Fibroblast of lung (primary cell): ENCODE data around the gene OLFML1. TPM values are rescaled to one million over a fixed set of nuclear protein-coding genes. Genes with fewer than 3 reads are reported as not detected.

ENCODE experiments used
- DNase-seq, 2 donors: peaks; one replicate each; pipeline versions ENCODE4 v3.0.0 to v3.0.0-alpha.2; 2010; ENCODE audit warnings: low read depth in 2 of 2
- H2AFZ ChIP-seq: 2 replicates; pipeline ENCODE4 v1.5.1; 2012; ENCODE audit warnings: low read length, control low read depth, inconsistent platforms
- H3K27ac ChIP-seq: 2 replicates; pipeline ENCODE4 v1.5.1; 2011; ENCODE audit warnings: low read length, control low read depth; ENCODE audit not compliant: insufficient read depth
- H3K27me3 ChIP-seq: 2 replicates; pipeline ENCODE4 v1.5.1; 2011; ENCODE audit warnings: mild to moderate bottlenecking, low read length; ENCODE audit not compliant: control insufficient read depth, insufficient read depth
- H3K36me3 ChIP-seq: 2 replicates; pipeline ENCODE4 v1.5.1; 2011; ENCODE audit warnings: low read length; ENCODE audit not compliant: control insufficient read depth, insufficient read depth
- H3K4me1 ChIP-seq: 2 replicates; pipeline ENCODE4 v1.5.1; 2011; ENCODE audit warnings: low read length; ENCODE audit not compliant: control insufficient read depth, insufficient read depth; ENCODE audit errors: extremely low read depth
- H3K4me2 ChIP-seq: 2 replicates; pipeline ENCODE4 v1.5.1; 2011; ENCODE audit warnings: low read length, control low read depth; ENCODE audit not compliant: insufficient read depth; ENCODE audit errors: extremely low read depth
- H3K4me3 ChIP-seq, 4 experiments: fragments of 200-600 bp in 1 of 4; sonication (generic) in 1 of 4; replicated peaks in 1 of 4; 2 replicates each; pipeline ENCODE4 v1.5.1; 2011 to 2016; ENCODE audit warnings: low read length in 4 of 4, low read depth in 3 of 4, mild to moderate bottlenecking in 3 of 4, control low read depth in 2 of 4, inconsistent platforms in 1 of 4, mixed read lengths in 1 of 4; ENCODE audit not compliant: insufficient read depth in 1 of 4; ENCODE audit errors: control extremely low read depth in 1 of 4
- H3K79me2 ChIP-seq: 2 replicates; pipeline ENCODE4 v1.5.1; 2012; ENCODE audit warnings: mild to moderate bottlenecking, low read length, inconsistent platforms; ENCODE audit not compliant: control insufficient read depth, insufficient read depth
- H3K9ac ChIP-seq: 2 replicates; pipeline ENCODE4 v1.5.1; 2011; ENCODE audit warnings: mild to moderate bottlenecking, low read length, control low read depth; ENCODE audit not compliant: insufficient read depth
- H3K9me3 ChIP-seq: 2 replicates; pipeline ENCODE4 v1.5.1; 2012; ENCODE audit warnings: low read depth, low read length; ENCODE audit not compliant: control insufficient read depth, insufficient read depth
- H4K20me1 ChIP-seq: 2 replicates; pipeline ENCODE4 v1.5.1; 2011; ENCODE audit warnings: low read length; ENCODE audit not compliant: control insufficient read depth, insufficient read depth; ENCODE audit errors: extremely low read depth
- CTCF ChIP-seq, 2 donors: IDR thresholded peaks in 1 of 2; conservative IDR thresholded peaks in 1 of 2; 1 replicate in 1 of 2; 2 replicates in 1 of 2; pipeline ENCODE4 v1.5.1; 2011 to 2012; ENCODE audit warnings: low read length in 2 of 2, control low read depth in 1 of 2, inconsistent platforms in 1 of 2, low read depth in 1 of 2, mild to moderate bottlenecking in 1 of 2
- EZH2 ChIP-seq: IDR thresholded peaks from 2 replicates; pipeline ENCODE4 v1.5.1; 2012; ENCODE audit warnings: low read length, control low read depth, mild to moderate bottlenecking; ENCODE audit errors: missing control alignments
- polyA plus RNA-seq, 2 donors: library from polyadenylated mRNA; depleted of rRNA in 1 of 2; stranded (reverse) in 1 of 2; unstranded in 1 of 2; fragments of >200 nt; gene quantifications; 2 replicates each; pipeline ENCODE4 v1.2.1, GENCODE V29; 2011 to 2012; ENCODE audit warnings: missing spikeins in 1 of 2
- total RNA-seq: library from RNA; depleted of rRNA; stranded (reverse); fragments of >200 nt; gene quantifications from 2 replicates; pipeline ENCODE4 v1.2.1, GENCODE V29; 2014

The OLFML1 gene
- total and polyA plus RNA-seq, 2 donors (not counting 1 experiment from before 2014, with no cell fraction given) = 22.8 to 183 TPM

DNA sequence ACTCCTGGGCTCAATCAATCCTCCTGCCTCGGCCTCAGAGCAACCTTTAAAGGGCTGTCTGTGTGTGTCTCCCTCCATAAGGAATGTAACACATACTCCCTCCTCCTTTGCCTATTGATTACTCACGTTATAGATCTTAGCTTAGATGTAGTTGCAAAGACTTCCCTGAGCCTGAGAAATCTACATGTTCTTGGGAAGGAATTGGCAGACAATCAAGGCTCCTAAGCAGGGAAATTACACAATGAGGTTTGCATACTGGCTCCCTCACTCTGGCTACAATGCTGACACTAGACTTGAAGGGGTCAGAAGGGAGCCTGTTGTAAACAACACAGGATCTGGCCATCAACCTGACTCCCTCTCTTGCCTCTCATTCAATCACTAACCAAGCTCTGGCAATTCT is 5.2 kb upstream of the OLFML1 start:
- no peaks in the 10 kb centered on the region for H3K4me1 ChIP-seq
- no peaks in the 10 kb centered on the region for H3K79me2 ChIP-seq
- no peak overlapping the region for H3K4me2 ChIP-seq
- peak in 1 of 2 donors; percentile 65 for DNase-seq
- TF ChIP-seq CTCF (conservative IDR thresholded peaks at IDR 0.05 in 1 of 2, IDR thresholded peaks at IDR 0.05 in 1 of 2; ENCODE audit: low read depth in 1 of 2, low read length in 2 of 2) = no peak
- TF ChIP-seq EZH2 = no peak
- no peaks in the 10 kb centered on the region for H3K9me3 ChIP-seq
- no peak overlapping the region for H3K9ac ChIP-seq
- no peak overlapping the region for H2AFZ ChIP-seq
- no peak overlapping the region for H3K27ac ChIP-seq
- no peak overlapping the region for H3K4me3 ChIP-seq
- H3K36me3 ChIP-seq = no peaks in the 10 kb centered on the region
- no peaks in the 10 kb centered on the region for H3K27me3 ChIP-seq
- H4K20me1 ChIP-seq = no peaks in the 10 kb centered on the region

DNA sequence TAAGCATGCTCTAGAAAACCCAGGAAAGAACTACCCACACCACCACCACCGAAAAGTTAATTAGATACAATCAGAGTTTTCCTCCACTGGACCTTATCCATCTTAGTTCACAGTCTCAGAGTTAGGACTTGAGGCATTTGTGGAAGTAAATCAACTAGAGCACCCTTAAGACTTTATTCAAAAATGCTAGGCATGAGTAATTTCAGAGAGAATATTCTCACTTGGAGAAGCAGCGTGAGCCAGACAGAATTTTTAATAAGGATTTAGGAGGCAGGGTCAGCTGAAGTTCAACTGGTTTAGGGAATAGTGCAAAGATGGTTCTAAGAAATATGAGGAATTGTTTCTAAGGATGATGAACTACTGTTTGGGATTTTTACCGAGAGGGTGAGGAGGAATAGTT is 1.2 kb upstream of the OLFML1 start:
- Histone ChIP-seq H3K79me2 (peaks cover 11% of the 10 kb centered on the region), H4K20me1 (no peaks in the 10 kb centered on the region), H3K4me2 (no peak overlapping the region), H3K4me3 (no peak overlapping the region), H3K4me1 (peaks cover under 1% of the 10 kb centered on the region), H3K27ac (no peak overlapping the region), H3K27me3 (no peaks in the 10 kb centered on the region), H3K36me3 (no peaks in the 10 kb centered on the region), H3K9ac (no peak overlapping the region), H3K9me3 (no peaks in the 10 kb centered on the region), H2AFZ (no peak overlapping the region)
- no peak for DNase-seq
- TF ChIP-seq CTCF (conservative IDR thresholded peaks at IDR 0.05 in 1 of 2, IDR thresholded peaks at IDR 0.05 in 1 of 2; ENCODE audit: low read depth in 1 of 2, low read length in 2 of 2) (no peak), EZH2 (no peak)

DNA sequence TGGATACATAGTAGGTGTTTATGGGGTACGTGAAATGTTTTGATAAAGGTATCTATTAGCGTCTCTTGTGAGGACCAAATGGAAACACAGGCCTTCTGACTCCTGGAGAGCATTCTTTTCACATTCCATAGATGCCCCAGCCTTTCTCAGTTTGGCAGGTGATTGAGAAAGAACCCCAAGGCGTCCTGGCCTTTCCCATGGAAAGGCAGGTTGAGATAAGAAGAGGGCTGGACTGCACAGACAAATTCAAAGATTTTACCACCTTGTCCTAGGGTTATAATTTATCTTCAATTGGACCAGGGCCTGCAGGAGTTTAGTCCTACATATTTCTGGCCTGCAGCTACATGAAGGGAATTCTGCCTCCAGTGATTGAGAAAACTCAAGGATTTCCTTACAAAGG is 661 bp upstream of the OLFML1 start:
- H3K4me3 ChIP-seq = peak overlapping the region in 1 of 4 experiments; percentile 66
- H3K27me3 ChIP-seq = no peaks in the 10 kb centered on the region
- H3K9ac ChIP-seq = no peak overlapping the region
- H2AFZ ChIP-seq = no peak overlapping the region
- TF ChIP-seq CTCF (conservative IDR thresholded peaks at IDR 0.05 in 1 of 2, IDR thresholded peaks at IDR 0.05 in 1 of 2; ENCODE audit: low read depth in 1 of 2, low read length in 2 of 2) (no peak), EZH2 (no peak)
- no peak overlapping the region for H3K27ac ChIP-seq
- peaks cover 11% of the 10 kb centered on the region for H3K79me2 ChIP-seq
- no peak overlapping the region for H3K4me2 ChIP-seq
- peaks cover 4% of the 10 kb centered on the region for H3K4me1 ChIP-seq
- H4K20me1 ChIP-seq = no peaks in the 10 kb centered on the region
- no peak for DNase-seq
- H3K9me3 ChIP-seq = no peaks in the 10 kb centered on the region
- no peaks in the 10 kb centered on the region for H3K36me3 ChIP-seq
